Stimulated activated CD4-positive, alpha-beta T cell treated with anti-CD3 and anti-CD28 coated beads, Interleukin-4, amount 100 ng/mL, for 24 hours (primary cell): ENCODE results near the gene GAK.

Experiments
- DNase-seq: peaks from one replicate; pipeline ENCODE4 v3.0.0-alpha.2; 2020

Gene GAK

GRCh38 chr4:845233-845835, 86.8 kb downstream of the GAK start:
- DNase-seq: no peak

GRCh38 chr4:844752-845232, 87.3 kb downstream of the GAK start:
- no peak for DNase-seq

GRCh38 chr4:839675-840443, 92.3 kb downstream of the GAK start:
- DNase-seq: no peak

- DNase-seq: no peak
These were observed 94.3 kb downstream of the GAK start for GRCh38 chr4:837772-838171.

GRCh38 chr4:836750-837301, 95.3 kb downstream of the GAK start:
- no peak for DNase-seq

- DNase-seq: no peak
These were observed 96.1 kb downstream of the GAK start for GRCh38 chr4:836003-836511.

GRCh38 chr4:835148-836002, 96.7 kb downstream of the GAK start:
- no peak for DNase-seq

GRCh38 chr4:834368-835147, 97.6 kb downstream of the GAK start:
- no peak for DNase-seq

GRCh38 chr4:833731-834367, 98.3 kb downstream of the GAK start:
- no peak for DNase-seq

- DNase-seq: no peak
These were observed 99.0 kb downstream of the GAK start for GRCh38 chr4:833156-833555.

GRCh38 chr4:832536-832935, 99.6 kb downstream of the GAK start:
- no peak for DNase-seq

GRCh38 chr4:832108-832507, 100.0 kb downstream of the GAK start:
- no peak for DNase-seq

- DNase-seq: no peak
These were observed 100.7 kb downstream of the GAK start for GRCh38 chr4:831483-831805.

GRCh38 chr4:830601-831482, 101.3 kb downstream of the GAK start:
- DNase-seq: no peak

GRCh38 chr4:829761-830600, 102.1 kb downstream of the GAK start:
- no peak for DNase-seq

- DNase-seq: no peak
These were observed 102.8 kb downstream of the GAK start for GRCh38 chr4:829291-829690.

GRCh38 chr4:828641-829271, 103.4 kb downstream of the GAK start:
- no peak for DNase-seq

- no peak for DNase-seq
These were observed 104.7 kb downstream of the GAK start for GRCh38 chr4:827209-828081.
